Endothelial cell (in vitro differentiated cells): ENCODE measurements around the gene PTPRJ. TPM values are rescaled to one million over a fixed set of nuclear protein-coding genes. Genes with fewer than 3 reads are reported as not detected.

Experiments used
- DNase-seq: peaks from one replicate; pipeline ENCODE4 v3.0.0; 2021; ENCODE audit warnings: low spot score
- H3K27ac Mint-ChIP-seq: one replicate; pipeline ENCODE4 v1.8.0; 2021; ENCODE audit warnings: mixed read lengths, inconsistent platforms; ENCODE audit not compliant: unreplicated experiment
- H3K27me3 Mint-ChIP-seq: one replicate; pipeline ENCODE4 v1.8.0; 2021; ENCODE audit warnings: mild to moderate bottlenecking, moderate library complexity, mixed read lengths, inconsistent platforms; ENCODE audit not compliant: unreplicated experiment
- H3K36me3 Mint-ChIP-seq: one replicate; pipeline ENCODE4 v1.8.0; 2021; ENCODE audit warnings: mild to moderate bottlenecking, low read depth, mixed read lengths, inconsistent platforms; ENCODE audit not compliant: unreplicated experiment
- H3K4me1 Mint-ChIP-seq: one replicate; pipeline ENCODE4 v1.8.0; 2021; ENCODE audit warnings: mild to moderate bottlenecking, mixed read lengths, inconsistent platforms; ENCODE audit not compliant: unreplicated experiment
- H3K4me3 Mint-ChIP-seq: one replicate; pipeline ENCODE4 v1.8.0; 2021; ENCODE audit warnings: mild to moderate bottlenecking, mixed read lengths, inconsistent platforms; ENCODE audit not compliant: unreplicated experiment
- H3K9me3 Mint-ChIP-seq: one replicate; pipeline ENCODE4 v1.8.0; 2021; ENCODE audit warnings: mixed read lengths, inconsistent platforms; ENCODE audit not compliant: unreplicated experiment
- total RNA-seq: library from RNA; stranded (reverse); fragmentation: NEBNext Ultra II Directional; extraction: Animal tissue kit (Norgen Biotek cat#: 25700); gene quantifications from one replicate; pipeline ENCODE4 v1.2.1, GENCODE V29; 2021; ENCODE audit not compliant: unreplicated experiment
- TF ChIP-seq, protein P1 (sequence below): fragments of 200-600 bp; sonication (generic); IDR thresholded peaks from one replicate; pipeline ENCODE4 v1.5.0; 2021; ENCODE audit warnings: antibody characterized with exemption; ENCODE audit not compliant: unreplicated experiment

Gene PTPRJ
- total RNA-seq, 1 donor from 2014 or later = 1.6 TPM

GRCh38 chr11:48142889-48143288 lies 162.5 kb downstream of the PTPRJ start:
- Mint-ChIP-seq H3K9me3 (no peaks in the 10 kb centered on the region), H3K27ac (no peak overlapping the region), H3K27me3 (peaks cover 5% of the 10 kb centered on the region), H3K4me1 (no peaks in the 10 kb centered on the region), H3K36me3 (no peaks in the 10 kb centered on the region), H3K4me3 (no peak overlapping the region)
- TF ChIP-seq, protein P1, sequence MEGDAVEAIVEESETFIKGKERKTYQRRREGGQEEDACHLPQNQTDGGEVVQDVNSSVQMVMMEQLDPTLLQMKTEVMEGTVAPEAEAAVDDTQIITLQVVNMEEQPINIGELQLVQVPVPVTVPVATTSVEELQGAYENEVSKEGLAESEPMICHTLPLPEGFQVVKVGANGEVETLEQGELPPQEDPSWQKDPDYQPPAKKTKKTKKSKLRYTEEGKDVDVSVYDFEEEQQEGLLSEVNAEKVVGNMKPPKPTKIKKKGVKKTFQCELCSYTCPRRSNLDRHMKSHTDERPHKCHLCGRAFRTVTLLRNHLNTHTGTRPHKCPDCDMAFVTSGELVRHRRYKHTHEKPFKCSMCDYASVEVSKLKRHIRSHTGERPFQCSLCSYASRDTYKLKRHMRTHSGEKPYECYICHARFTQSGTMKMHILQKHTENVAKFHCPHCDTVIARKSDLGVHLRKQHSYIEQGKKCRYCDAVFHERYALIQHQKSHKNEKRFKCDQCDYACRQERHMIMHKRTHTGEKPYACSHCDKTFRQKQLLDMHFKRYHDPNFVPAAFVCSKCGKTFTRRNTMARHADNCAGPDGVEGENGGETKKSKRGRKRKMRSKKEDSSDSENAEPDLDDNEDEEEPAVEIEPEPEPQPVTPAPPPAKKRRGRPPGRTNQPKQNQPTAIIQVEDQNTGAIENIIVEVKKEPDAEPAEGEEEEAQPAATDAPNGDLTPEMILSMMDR = no peak
- DNase-seq = no peak

- peaks cover 8% of the 10 kb centered on the region for H3K36me3 Mint-ChIP-seq
- peaks cover 8% of the 10 kb centered on the region for H3K9me3 Mint-ChIP-seq
- TF ChIP-seq, protein P1 = no peak
- H3K27ac Mint-ChIP-seq = no peak overlapping the region
- no peak overlapping the region for H3K4me3 Mint-ChIP-seq
- no peaks in the 10 kb centered on the region for H3K4me1 Mint-ChIP-seq
- peaks cover 4% of the 10 kb centered on the region for H3K27me3 Mint-ChIP-seq
- DNase-seq = no peak
Observed at GRCh38 chr11:48148749-48149148, 168.4 kb downstream of the PTPRJ start.

- no peaks in the 10 kb centered on the region for H3K4me1 Mint-ChIP-seq
- H3K27me3 Mint-ChIP-seq = peaks cover 3% of the 10 kb centered on the region
- H3K4me3 Mint-ChIP-seq = no peak overlapping the region
- peaks cover 9% of the 10 kb centered on the region for H3K36me3 Mint-ChIP-seq
- H3K27ac Mint-ChIP-seq = no peak overlapping the region
- TF ChIP-seq, protein P1 = no peak
- H3K9me3 Mint-ChIP-seq = peaks cover 11% of the 10 kb centered on the region
- DNase-seq = no peak
Observed at GRCh38 chr11:48150213-48150612, 169.9 kb downstream of the PTPRJ start.

GRCh38 chr11:48154151-48154550 lies 173.8 kb downstream of the PTPRJ start:
- Mint-ChIP-seq H3K27me3 (no peaks in the 10 kb centered on the region), H3K4me1 (no peaks in the 10 kb centered on the region), H3K36me3 (peaks cover 9% of the 10 kb centered on the region), H3K9me3 (peaks cover 11% of the 10 kb centered on the region), H3K4me3 (no peak overlapping the region), H3K27ac (no peak overlapping the region)
- TF ChIP-seq, protein P1 = no peak
- DNase-seq = no peak

- no peaks in the 10 kb centered on the region for H3K4me1 Mint-ChIP-seq
- no peak for DNase-seq
- H3K36me3 Mint-ChIP-seq = no peaks in the 10 kb centered on the region
- no peak overlapping the region for H3K4me3 Mint-ChIP-seq
- no peaks in the 10 kb centered on the region for H3K9me3 Mint-ChIP-seq
- H3K27me3 Mint-ChIP-seq = no peaks in the 10 kb centered on the region
- TF ChIP-seq, protein P1 = no peak
- no peak overlapping the region for H3K27ac Mint-ChIP-seq
Observed at GRCh38 chr11:48161951-48162884, 181.9 kb downstream of the PTPRJ start.
